HG03064 (cell line): Measurements from ENCODE around the gene CACNA2D3.

ENCODE experiments used
- ATAC-seq: cut with Tn5 transposase; IDR thresholded peaks from one replicate; pipeline ENCODE4 v1.9.1; 2021; ENCODE audit warnings: low read depth; ENCODE audit not compliant: unreplicated experiment

Gene CACNA2D3

GRCh38 chr3:54641226-54642014, 519.1 kb downstream of the CACNA2D3 start:
- no peak for ATAC-seq

- ATAC-seq: no peak
Measured at GRCh38 chr3:54642147-54642546, 519.8 kb downstream of the CACNA2D3 start.

DNA sequence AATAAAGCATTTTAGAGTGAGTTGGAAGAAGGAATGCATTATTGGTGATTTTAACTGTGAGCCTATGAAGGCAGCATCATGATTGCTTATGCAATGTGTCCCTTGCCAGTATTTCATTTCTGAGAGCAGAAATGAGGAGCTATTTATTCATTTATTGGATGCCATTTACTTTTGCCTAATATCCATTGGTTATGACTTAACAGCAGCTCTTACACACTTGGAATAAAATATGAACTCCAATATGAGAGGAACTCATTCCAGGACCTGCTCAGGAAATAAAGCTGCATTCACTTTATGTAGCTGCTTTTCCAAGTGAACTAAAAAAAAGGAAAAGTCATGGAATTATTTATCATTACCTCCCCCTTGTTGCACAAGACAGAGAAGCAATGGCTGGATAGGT, 525.4 kb downstream of the CACNA2D3 start:
- ATAC-seq: no peak

GRCh38 chr3:54649551-54649950, 527.2 kb downstream of the CACNA2D3 start:
- no peak for ATAC-seq

DNA sequence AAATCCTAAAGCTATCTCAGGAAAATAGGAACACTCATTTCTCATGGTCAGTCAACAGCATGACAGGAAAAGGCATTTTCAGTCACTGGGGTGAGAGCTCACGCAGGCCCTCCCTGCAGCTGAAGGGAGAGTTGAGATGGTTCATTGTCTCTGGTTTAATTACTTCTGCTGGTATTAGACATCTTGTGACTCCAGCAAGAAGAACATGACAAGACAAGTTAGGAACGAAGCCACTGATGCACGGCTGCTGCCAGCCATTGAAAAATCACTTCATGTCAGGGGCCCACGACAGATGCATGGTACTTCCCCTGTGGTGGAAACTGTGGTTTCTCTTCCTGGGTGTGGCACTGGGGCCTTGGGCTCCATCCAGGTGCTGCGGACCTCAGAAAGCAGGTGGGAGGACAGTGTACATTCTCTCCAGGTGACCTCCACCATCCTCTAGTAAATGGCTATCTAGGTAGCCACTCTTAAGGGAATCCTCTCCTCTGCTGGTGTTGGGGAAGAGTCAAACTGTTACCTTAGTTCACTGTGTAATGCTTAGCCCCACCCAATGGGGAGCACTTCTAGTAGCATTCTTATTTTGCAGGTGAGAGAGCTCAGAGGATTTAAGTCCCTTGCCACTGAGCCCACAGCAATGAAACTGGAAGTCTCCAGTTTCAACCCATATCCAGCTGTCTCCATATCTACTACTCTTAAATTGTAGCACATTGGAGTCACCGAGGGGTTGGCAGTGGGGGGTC, 531.3 kb downstream of the CACNA2D3 start:
- no peak for ATAC-seq

- ATAC-seq: no peak
Measured at GRCh38 chr3:54654776-54655175, 532.4 kb downstream of the CACNA2D3 start.

- no peak for ATAC-seq
Measured at GRCh38 chr3:54659347-54659746, 537.0 kb downstream of the CACNA2D3 start.

- no peak for ATAC-seq
Measured at GRCh38 chr3:54660714-54661132, 538.4 kb downstream of the CACNA2D3 start.

DNA sequence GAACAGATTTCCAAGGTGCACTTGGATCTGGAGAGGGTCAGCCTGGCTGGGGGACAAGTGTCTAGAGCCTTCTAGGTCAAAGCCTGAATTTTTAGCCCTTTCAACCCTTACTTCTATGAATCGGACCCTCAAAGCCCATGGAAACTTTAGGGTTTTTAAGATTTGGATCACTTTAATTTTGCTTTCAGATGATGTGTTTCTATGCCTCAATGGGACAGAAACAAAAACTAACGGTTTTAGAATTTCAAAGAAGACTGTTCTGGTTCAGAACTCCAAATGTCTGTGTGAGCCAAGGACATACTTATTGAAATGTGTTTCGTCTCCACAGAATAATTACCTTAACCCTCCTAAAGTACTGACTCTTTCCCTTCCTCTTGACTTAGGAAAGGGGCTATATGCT, 538.8 kb downstream of the CACNA2D3 start:
- ATAC-seq: no peak

DNA sequence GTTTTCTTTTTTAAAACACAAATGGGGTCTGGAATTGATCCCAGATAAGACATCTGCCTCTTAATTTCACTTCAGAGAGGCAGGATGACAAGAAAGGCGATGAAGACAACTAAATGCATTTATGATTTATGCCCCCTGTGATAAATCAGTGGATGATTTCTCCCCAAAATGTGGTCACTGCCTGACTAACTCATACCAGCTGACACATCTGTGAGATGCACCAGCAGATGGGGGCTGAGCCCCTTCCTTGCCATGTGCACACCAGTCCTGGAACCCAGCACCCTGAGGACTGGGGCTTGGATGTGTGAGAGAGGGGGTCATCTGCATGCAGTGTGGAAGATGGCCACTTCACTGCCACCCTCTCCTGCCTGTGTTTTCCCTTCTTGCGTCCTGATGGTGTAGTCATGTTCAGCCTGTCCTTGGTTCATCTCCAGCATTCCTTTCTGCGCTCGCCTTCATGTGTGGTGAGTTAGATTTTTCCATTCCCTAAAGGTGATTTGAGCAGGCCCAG, 541.2 kb downstream of the CACNA2D3 start:
- ATAC-seq: no peak

DNA sequence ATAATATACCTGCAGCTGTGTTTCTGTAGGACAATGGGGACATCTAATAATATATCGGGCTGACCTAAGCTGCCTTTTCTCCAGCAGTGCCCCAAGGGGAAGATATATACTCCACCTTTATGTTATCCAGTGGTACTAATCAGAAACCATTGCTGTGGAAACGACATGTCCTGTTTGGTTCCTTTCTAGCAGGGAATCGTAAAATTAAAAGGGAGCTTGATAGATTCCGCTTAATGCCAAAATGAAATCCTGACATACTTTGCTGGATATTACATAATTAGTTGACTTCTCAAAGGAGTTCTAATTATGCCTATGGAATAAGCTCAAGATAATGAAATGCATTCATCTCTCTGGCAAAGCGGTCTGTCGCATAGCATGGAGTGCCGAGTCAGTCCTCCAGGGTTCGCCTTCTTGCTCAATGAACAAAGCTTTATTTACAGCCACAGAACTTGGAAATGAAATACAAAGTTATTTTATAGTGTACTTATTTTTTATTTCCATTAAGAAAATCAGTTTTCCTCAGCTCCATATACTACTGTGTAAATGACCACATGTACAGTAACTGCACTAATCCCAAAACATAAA, 542.8 kb downstream of the CACNA2D3 start:
- ATAC-seq: no peak

DNA sequence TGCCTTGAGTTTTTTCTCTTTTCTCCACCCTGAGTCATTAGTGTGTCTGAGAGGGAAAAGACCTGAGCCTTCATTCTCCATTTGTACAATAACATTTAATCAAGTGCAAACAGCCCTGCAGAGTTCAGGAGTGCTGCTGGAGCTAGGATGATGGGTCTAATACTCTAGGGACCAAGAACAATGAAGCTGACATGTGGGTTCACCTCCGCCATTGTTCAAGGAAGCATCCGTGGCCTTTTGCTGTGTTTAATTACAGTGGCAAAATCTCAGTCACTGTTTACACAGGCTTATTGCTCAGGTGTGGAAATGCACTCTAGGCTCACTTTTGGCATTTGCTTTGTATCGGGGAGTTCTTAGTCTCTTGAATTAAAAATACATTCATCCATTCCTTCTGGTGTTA, 545.9 kb downstream of the CACNA2D3 start:
- no peak for ATAC-seq

GRCh38 chr3:54670201-54671000, 548.0 kb downstream of the CACNA2D3 start:
- no peak for ATAC-seq

DNA sequence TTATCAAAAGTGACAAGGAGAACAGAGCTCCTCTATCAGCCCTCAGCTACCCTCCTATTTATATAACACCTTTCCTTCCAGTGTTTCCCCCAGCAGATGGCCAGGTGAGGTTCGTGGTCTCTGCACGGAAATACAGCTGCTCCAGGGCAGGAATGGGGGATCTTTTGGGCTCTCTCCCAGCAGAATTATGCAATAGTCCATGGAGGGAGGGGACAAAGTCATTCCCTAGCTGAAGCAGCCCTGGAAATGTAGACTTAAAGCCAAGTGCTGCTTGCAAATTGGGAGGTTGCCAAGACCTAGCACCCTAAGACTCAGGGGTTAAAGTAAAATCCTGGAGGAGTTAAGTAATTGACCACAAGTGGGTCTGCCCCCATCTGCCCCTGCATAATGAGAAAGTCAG, 549.2 kb downstream of the CACNA2D3 start:
- no peak for ATAC-seq

DNA sequence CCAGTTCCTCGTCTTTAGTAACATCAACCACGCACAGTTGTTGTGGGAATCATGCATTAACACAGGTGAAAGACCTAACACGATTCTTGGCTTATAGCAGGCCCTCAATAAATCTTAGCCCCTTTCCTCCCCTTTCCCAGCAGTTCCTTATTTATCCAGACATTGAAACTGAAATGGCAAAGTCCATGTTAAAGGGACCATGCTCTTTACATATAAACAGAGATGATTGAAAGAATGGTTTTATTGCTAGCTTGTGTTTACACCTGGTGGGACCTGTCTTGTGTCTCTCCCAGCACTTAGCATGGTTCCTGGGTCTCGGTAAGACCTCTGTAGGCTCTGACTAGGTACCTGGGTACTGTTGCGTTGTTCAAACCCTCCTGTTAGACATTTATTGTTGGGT, 553.7 kb downstream of the CACNA2D3 start:
- no peak for ATAC-seq

GRCh38 chr3:54681706-54682105, 559.4 kb downstream of the CACNA2D3 start:
- no peak for ATAC-seq

- no peak for ATAC-seq
Measured at GRCh38 chr3:54685213-54685612, 562.9 kb downstream of the CACNA2D3 start.

DNA sequence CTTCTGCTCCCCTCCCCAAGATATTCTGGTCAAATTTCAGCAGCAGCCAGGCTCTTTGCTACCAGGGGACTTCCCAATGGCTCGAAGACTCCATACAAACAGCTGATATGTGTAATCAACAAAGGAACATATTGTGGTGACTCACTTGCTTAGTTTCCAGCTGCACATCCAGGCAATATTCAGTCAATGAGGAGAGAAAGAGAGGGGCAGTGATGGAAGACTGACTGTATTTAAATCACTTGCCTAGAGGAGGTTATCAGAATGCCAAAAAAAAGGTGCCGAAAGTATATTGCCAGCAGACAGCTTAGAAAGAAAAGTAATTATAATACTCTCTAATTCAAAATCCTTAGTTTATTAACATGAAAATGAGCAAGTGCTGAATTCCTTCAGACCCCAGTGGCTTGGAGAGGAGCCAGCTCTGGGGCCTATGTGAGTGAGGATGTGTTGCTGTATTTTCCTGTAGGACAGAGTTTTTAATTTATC, 569.0 kb downstream of the CACNA2D3 start:
- ATAC-seq: no peak

GRCh38 chr3:54696313-54696712, 574.0 kb downstream of the CACNA2D3 start:
- ATAC-seq: no peak

- ATAC-seq: no peak
Measured at GRCh38 chr3:54698054-54698453, 575.7 kb downstream of the CACNA2D3 start.
